H7 (cell line): ENCODE data around the gene GLIS2. TPM values are rescaled to one million over a fixed set of nuclear protein-coding genes. Genes with fewer than 3 reads are reported as not detected.
"Not testable (repeated sequence)": the region's sequence is repeated elsewhere in the genome, so short reads cannot be mapped to it uniquely, and the experiment has no call there.

ENCODE experiments used
- DNase-seq: peaks from one replicate; pipeline ENCODE4 v3.0.0; 2012
- H3K27me3 ChIP-seq: 2 replicates; pipeline ENCODE4 v1.6.0; 2011; ENCODE audit warnings: mild to moderate bottlenecking, low read length; ENCODE audit not compliant: control insufficient read depth, insufficient read depth
- H3K36me3 ChIP-seq: replicated peaks from 2 replicates; pipeline ENCODE4 v1.5.1; 2011; ENCODE audit warnings: low read length; ENCODE audit not compliant: control insufficient read depth, insufficient read depth
- H3K4me3 ChIP-seq: 2 replicates; pipeline ENCODE4 v1.5.1; 2011; ENCODE audit warnings: low read depth, mild to moderate bottlenecking, control low read depth, low read length, moderate library complexity; ENCODE audit not compliant: insufficient read depth
- total RNA-seq: library from RNA; depleted of rRNA; stranded (reverse); fragments of >200 nt; shearing (Covaris generic); gene quantifications from 2 replicates; pipeline ENCODE4 v1.2.3, GENCODE V29; 2014

The GLIS2 gene
- total RNA-seq, 1 experiment from 2014 or later, result 1.5 TPM

DNA sequence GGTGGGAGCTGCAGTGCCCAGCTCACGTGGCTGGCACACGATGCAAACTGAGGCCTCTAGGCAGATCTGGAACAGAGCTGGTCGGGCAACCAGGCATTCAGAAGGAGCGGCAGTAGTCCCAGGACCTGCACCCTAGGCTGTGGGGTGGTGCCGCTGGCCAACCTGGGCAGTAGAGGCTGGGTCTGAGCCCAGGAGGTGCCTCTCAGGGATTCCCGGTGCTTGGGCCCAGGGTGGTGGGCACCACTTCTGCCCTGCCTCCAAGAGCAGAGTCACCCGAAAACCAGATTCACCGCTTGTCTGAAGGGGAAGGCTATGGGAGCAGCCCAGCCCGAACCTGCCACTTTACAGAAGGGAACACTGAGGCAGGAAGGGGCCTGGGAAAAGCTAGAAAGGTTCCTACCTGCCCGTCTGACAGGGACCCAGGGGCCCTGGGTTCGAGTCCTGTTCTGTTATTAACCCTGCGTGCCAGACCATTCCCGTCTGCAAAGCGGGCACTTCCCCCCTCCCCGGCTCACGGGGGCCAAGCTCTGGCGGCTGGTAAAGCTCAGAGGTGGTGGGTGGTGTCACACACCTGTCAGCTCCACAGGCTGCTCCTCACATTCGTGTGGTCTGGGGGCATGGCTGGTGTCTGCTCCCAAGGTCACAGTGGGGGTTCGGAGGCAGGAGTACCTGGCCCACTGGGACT lies 16.9 kb downstream of the GLIS2 start:
- no peak overlapping the region for H3K4me3 ChIP-seq
- no peak for DNase-seq
- no peaks in the 10 kb centered on the region for H3K27me3 ChIP-seq
- peaks cover 2% of the 10 kb centered on the region for H3K36me3 ChIP-seq

DNA sequence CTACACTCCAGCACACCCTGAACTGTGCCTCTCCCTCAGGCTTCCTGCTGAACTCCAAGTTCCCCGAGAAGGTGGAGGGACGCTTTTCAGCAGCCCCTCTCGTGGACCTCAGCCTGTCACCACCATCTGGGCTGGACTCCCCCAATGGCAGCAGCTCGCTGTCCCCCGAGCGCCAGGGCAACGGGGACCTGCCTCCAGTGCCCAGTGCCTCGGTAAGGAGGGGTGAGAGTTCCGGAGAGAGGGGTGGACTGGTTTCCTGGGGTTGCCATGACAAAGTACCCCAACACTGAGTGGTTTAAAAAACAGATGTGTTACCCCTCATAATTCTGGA lies 17.4 kb downstream of the GLIS2 start:
- H3K4me3 ChIP-seq, result no peak overlapping the region
- no peak for DNase-seq
- no peaks in the 10 kb centered on the region for H3K27me3 ChIP-seq
- peaks cover 2% of the 10 kb centered on the region for H3K36me3 ChIP-seq

DNA sequence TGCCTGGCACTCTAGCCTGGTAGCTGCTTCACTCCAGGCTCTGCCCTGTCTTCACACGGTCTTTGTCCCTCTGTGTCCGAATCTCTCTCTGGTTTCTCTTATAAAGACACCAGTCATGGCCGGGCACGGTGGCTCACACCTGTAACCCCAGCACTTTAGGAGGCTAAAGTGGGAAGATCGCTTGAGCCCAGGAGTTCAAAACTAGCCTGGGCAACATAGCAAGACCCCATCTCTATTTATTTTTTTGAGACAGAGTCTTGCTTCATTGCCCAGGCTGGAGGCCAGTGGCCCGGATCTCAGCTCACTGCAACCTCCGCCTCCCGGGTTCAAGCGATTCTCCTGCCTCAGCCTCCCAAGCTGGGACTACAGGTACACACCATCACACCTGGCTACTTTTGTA lies 17.8 kb downstream of the GLIS2 start:
- not testable (repeated sequence) for H3K4me3 ChIP-seq, H3K36me3 ChIP-seq, H3K27me3 ChIP-seq, DNase-seq

DNA sequence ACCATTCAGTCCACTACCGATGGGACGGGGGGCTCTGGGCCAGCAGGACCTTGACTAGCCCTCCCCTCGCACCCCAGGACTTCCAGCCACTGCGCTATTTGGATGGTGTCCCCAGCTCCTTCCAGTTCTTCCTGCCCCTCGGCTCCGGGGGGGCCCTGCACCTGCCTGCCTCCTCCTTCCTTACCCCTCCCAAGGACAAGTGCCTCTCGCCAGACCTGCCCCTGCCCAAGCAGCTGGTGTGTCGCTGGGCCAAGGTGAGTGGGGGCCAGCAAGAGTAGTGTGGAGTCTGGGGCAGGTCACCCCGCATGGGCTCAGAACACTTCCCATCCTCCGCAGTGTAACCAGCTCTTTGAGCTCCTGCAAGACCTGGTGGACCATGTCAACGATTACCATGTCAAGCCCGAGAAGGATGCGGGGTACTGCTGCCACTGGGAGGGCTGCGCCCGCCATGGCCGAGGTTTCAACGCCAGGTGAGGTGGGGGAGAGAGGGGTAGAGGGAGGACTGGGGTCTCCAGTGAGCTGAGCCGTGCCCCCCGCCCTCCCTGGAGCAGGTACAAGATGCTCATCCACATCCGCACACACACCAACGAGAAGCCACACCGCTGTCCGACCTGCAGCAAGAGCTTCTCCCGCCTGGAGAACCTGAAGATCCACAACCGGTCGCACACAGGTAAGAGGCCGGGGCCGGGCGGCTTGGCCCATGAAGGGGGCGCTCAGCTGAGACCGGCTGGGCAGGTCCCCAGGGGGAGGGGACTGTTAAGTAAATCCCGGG lies 19.0 kb downstream of the GLIS2 start:
- Histone ChIP-seq H3K27me3 (no peaks in the 10 kb centered on the region), H3K4me3 (no peak overlapping the region), H3K36me3 (peaks cover 2% of the 10 kb centered on the region)
- DNase-seq, result no peak

DNA sequence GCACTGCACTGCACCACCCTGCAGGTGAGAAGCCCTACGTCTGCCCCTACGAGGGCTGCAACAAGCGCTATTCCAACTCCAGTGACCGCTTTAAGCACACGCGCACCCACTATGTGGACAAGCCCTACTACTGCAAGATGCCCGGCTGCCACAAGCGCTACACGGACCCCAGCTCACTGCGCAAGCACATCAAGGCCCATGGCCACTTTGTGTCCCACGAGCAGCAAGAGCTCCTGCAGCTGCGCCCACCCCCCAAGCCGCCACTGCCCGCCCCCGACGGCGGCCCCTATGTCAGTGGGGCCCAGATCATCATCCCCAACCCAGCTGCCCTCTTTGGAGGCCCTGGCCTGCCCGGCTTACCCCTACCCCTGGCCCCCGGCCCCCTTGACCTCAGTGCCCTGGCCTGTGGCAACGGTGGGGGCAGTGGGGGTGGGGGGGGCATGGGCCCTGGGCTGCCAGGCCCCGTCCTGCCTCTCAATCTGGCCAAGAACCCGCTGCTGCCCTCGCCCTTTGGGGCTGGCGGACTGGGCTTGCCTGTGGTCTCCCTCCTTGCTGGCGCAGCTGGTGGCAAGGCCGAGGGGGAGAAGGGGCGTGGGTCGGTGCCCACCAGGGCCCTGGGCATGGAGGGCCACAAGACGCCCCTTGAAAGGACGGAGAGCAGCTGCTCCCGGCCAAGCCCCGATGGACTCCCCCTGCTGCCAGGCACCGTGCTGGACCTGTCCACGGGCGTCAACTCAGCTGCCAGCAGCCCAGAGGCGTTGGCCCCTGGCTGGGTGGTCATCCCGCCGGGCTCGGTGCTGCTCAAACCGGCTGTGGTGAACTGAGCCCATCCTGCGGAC lies 21.1 kb downstream of the GLIS2 start:
- DNase-seq, result no peak

DNA sequence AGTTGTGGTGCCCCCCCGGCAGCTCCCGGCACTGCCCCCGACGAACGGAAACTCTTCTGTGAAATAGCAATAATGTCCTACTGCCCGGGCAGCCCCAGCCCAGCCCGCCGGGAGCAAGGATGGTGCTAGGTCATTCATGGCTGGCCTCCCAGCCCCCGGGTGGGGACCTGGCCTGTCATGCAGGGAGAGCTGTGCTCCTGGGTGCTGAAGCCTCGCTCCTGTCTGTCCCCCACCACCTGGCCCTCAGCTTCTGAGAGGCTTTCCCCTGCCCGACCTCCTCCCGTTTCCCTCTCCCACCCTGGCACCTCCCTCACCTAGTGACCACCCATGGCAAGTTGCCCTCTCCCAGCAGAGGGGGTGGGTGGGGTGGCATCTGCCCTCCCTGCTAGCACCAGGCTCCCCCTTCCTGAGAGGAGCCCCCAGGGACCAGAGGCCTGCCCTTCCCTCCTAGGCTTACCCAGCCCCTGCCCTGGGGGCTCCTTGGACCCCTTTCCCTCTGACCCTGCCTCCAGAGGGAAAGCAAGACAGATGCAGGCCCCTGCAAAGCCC lies 21.7 kb downstream of the GLIS2 start:
- Histone ChIP-seq H3K27me3 (no peaks in the 10 kb centered on the region), H3K4me3 (no peak overlapping the region), H3K36me3 (peaks cover 9% of the 10 kb centered on the region)
- DNase-seq, result peak; percentile 70

More for the DNA sequence above, 21.1 kb downstream of the GLIS2 start:
- H3K36me3 ChIP-seq, result peaks cover 9% of the 10 kb centered on the region
- H3K27me3 ChIP-seq, result no peaks in the 10 kb centered on the region
- H3K4me3 ChIP-seq, result no peak overlapping the region

DNA sequence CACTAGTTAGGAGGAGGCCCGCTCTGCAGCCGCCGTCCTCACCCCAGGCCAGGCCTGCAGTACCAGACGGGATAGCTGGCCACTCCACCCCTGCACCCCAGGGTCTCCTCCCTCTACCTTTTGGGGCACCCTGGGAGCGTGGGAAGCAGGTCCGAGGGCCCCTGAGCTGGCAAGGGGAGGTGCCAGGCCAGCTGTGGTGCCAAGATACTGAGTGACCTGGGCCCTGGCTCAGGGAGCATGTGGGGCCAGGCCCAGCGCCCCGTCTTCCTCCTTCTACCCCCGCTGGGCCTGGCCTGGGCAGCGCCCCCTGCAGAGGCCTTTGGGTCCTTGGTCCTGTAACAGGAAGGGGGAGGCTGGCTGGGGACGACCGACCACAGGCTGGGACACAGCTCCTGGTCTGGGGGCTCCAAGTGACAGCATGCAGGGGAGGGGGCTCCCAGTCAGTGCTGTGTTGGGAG lies 22.3 kb downstream of the GLIS2 start:
- peaks cover 9% of the 10 kb centered on the region for H3K36me3 ChIP-seq
- DNase-seq, result peak; percentile 71
- no peaks in the 10 kb centered on the region for H3K27me3 ChIP-seq
- H3K4me3 ChIP-seq, result no peak overlapping the region

DNA sequence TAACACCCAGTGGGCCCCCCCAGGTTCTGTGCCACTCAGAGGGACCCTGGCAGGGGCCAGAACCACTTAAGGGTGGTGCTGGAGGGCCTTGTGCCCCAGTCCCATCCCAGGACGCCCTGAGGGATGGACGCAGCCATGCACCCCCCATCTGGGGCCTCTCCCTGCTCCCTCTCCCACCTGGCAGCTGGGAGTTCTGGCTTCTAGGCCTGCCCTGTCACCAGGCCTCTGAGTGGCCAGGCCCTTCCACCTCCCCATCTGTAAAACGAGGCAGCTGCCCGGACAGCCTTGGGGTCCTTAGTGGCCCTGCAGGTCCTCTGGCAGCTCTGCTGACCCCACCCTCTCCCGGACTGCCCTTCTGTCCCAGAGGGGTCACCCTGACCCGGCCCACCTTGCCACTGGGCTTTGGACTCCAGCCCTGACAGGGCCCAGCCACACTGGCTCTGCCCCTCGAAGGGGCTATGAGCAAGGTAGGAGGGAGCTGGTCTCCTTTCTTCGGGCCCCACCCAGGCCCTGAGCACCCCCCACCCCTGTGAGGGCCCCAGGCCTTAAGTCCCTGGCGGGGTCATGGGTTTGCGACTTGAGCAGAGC lies 22.9 kb downstream of the GLIS2 start:
- no peak overlapping the region for H3K4me3 ChIP-seq
- DNase-seq, result no peak
- peaks cover 7% of the 10 kb centered on the region for H3K36me3 ChIP-seq
- no peaks in the 10 kb centered on the region for H3K27me3 ChIP-seq

DNA sequence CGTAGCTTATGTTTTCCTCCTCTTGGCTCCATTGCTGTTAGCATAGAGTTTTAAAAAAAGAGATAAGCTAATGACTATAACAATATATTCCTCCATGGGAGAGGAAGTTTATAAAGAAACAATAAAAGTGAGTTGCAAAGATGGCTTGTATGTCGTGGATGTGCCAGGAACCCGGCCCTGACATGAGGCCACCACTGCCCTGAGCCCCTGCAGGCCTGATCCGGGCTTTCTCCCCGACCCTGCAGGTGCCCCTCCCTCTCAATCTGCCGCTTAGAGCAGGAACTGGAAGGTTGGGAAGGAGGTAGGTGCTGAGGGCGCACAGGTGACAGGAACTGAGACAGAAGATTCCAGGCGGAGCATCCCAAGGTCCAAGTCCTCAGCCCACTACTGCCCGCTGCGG lies 23.6 kb downstream of the GLIS2 start:
- H3K36me3 ChIP-seq, result peaks cover 7% of the 10 kb centered on the region
- no peak overlapping the region for H3K4me3 ChIP-seq
- no peaks in the 10 kb centered on the region for H3K27me3 ChIP-seq
- no peak for DNase-seq

DNA sequence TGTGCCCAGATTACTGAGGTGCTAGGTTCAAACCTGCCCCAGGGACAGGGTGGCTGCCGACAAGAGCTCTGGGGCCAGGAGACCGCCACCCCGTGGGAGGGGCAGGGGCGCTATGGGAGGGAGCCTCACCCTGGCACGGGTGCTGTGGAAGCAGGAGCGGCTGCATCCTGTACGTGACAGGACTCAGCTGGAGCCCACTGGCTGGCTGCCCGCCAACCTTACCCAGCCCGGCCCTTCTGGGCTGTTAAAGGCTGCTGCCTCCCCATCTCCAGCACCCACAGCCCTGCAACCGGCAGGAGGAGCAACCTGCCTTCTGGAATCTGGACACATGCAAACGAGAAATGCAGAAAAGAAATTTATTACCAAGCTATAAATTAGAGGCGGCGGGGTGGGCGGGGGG lies 24.0 kb downstream of the GLIS2 start:
- Histone ChIP-seq H3K36me3 (peaks cover 7% of the 10 kb centered on the region), H3K27me3 (no peaks in the 10 kb centered on the region), H3K4me3 (no peak overlapping the region)
- DNase-seq, result no peak

DNA sequence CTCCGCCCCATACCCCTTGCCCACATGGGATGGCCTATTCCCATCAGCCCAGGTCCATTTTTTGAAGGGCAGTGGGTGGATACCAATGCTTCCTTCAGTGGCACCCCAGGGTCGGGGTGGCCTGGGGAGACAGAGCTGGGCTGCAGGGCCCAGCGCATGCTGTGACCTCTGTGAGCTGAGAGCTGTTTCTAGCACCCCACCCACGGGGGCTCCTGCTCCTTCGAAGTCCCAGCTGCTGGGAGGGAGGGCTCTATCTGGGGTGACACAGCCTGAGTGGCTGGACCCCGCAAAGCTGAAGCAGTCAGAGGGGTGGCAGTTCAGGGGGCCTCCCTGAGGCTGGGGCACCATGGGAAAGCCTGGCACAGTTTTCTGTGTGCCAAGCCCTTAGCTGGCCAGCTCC lies 24.6 kb downstream of the GLIS2 start:
- no peaks in the 10 kb centered on the region for H3K27me3 ChIP-seq
- H3K4me3 ChIP-seq, result no peak overlapping the region
- no peak for DNase-seq
- peaks cover 7% of the 10 kb centered on the region for H3K36me3 ChIP-seq

DNA sequence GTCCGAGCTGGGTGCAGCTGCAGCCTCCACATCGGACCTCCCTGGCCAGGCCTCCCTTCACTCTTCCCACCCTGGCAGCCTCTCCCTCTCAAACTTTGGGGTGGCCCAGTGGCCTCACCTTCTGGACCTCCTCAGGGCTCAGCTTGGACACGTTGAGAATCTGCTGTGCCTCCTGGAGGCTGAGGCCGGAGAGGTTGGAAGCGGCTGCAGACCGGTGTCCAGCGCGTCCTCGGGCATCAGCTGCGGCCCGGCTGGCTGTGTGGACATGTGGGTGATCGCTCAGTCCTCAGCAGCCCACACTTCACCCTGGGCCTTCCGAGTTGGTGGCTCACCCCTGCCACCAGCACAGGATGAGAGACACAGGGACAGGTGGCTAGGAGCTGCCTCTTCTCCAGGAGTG lies 25.4 kb downstream of the GLIS2 start:
- peaks cover 8% of the 10 kb centered on the region for H3K36me3 ChIP-seq
- no peak overlapping the region for H3K4me3 ChIP-seq
- no peak for DNase-seq
- H3K27me3 ChIP-seq, result no peaks in the 10 kb centered on the region

DNA sequence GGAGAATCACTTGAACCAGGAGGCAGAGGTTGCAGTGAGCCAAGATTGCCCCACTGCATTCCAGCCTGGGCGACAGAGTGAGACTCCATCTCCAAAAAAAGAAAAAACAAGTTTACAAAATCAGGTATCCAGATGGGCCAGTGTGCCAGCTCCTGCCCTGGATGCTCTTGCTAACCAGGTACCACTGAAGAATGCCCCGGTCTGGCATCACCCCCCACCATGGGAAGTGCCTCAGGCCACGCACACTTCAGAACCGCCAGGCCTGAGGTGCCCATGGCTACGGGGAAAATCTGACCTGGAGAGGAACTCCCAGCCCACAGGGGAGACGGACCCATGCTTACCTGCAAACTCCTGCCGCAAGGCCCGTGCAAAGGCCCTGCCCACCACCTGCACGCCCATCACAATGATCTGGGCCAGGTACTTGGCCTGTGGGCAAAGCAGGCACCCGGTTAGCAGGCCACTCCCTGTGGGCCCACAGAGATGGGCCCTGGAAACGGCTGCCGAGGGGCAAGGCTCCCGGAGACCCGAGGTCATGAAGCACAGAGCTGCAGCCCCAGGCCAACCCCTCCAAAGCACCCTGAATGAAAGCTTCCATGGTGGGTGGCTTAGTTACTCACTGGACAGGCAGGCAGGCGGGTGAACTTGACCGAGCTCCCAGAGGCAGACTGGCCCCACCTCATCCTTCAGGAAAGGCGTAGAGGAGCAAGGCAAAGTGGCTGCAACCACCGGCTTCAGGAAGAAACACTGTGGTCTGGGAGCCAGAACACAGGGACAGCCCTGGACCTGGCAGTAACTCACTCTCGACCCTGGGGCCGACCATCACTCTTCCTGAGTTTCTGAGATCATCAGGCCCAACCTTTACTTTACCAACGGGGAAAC lies 27.2 kb downstream of the GLIS2 start:
- Histone ChIP-seq H3K27me3 (no peaks in the 10 kb centered on the region), H3K36me3 (peaks cover 10% of the 10 kb centered on the region), H3K4me3 (no peak overlapping the region)
- no peak for DNase-seq
